Activated T-helper 1 cell treated with anti-CD3 and anti-CD28 coated beads, Interleukin-2, amount 50 U/mL, for 16 hours (primary cell): ENCODE data around the gene ELMOD3.
"Not testable (repeated sequence)": the region's sequence is repeated elsewhere in the genome, so short reads cannot be mapped to it uniquely, and the experiment has no call there.

Experiments used
- DNase-seq, 2 donors: peaks; one replicate each; pipeline ENCODE4 v3.0.0-alpha.2; 2020; ENCODE audit warnings: low read depth in 1 of 2, low spot score in 1 of 2

ELMOD3 gene

GRCh38 chr2:85422072-85422457 is 67.5 kb downstream of the ELMOD3 start:
- DNase-seq, result no peak

GRCh38 chr2:85423525-85423924 is 69.0 kb downstream of the ELMOD3 start:
- no peak for DNase-seq

DNA sequence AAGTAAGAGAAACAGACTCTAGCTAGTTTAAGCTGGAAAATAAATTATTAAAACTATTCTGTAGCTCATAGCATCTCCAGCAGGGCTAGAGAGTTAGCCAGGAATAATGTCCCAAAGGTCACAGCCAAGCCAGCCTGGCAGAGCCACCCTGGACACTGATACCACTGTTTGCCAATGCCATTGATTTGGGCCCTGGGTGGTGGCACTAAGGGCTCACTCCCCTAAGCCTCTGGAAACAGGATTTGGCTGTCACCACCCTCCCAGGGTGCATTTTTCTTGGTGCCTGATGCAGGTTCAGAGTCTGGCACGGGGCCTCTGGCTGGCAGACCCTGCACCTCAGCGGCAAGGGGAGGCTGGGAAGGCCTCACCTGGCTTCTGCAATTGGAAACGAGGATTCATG is 71.0 kb downstream of the ELMOD3 start:
- DNase-seq, result no peak

DNA sequence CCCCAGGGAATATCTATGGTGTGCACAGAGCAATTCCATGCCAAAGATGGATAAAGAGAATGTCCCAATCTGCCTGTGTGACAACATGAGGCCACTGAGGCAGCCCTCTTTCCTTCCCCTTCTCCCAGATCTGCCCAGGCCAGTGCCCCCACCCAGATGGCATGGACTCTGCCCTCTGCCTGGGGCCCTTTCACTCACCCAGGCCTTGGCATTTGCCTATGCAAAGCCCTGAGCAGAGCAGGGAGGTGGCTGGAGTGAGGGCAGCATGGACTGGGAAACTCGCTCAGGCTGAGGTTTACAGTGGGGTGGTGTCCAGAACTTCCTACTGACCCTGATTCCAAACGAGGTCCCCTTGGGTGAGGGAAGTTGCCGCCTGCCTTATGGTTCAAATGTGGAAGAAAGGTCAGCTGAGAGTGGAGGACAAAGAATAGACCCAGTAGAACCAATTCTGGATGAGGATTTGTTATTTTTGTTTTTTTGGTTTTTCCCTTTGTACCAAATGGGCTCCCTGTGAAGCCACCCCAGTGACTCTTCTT is 72.8 kb downstream of the ELMOD3 start:
- no peak for DNase-seq

DNA sequence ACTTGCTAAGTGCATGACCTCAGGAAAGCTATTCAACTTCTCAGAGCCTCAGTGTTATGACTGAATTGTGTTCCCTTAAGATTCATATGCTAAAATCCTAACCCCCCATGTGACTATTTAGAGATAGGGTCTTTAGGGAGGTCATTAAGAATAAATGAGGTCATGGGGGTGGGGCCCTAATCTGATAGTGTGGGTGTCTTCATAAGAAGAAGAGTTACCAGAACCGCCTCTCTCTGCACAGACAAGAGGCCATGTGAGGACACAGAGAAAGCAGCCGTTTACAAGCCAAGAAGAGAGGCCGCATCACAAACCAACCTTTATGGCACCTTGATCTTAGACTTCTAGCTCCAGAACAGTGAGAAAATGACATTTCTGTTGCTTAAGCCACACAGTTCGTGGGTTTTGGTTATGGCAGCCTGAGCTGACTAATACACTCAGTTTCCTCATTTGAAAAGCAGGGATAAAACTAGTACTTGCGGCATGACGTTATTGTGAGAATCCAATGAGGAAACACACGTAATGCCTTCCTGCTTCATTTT is 73.8 kb downstream of the ELMOD3 start:
- no peak for DNase-seq

GRCh38 chr2:85429213-85429923 is 74.8 kb downstream of the ELMOD3 start:
- DNase-seq, result no peak

DNA sequence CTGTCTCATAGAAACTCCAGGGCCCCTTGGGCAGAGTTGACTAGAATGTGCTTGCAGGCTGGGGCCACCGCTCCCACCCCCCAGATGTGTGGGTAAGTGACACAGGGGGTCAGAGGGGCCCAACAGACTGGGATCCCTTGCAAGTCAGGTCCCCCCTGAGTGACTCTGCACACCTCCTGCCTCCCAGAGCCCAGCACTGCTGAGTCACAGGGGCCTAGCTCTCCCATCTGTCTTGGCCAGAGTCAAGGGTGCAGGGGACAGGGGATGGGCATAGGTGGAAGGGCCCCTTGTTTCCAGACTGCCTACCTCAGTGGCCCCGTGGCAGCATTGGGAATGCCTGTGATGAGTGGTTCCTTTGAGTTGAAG is 75.3 kb downstream of the ELMOD3 start:
- DNase-seq, result no peak

GRCh38 chr2:85430752-85431569 is 76.4 kb downstream of the ELMOD3 start:
- DNase-seq, result no peak

DNA sequence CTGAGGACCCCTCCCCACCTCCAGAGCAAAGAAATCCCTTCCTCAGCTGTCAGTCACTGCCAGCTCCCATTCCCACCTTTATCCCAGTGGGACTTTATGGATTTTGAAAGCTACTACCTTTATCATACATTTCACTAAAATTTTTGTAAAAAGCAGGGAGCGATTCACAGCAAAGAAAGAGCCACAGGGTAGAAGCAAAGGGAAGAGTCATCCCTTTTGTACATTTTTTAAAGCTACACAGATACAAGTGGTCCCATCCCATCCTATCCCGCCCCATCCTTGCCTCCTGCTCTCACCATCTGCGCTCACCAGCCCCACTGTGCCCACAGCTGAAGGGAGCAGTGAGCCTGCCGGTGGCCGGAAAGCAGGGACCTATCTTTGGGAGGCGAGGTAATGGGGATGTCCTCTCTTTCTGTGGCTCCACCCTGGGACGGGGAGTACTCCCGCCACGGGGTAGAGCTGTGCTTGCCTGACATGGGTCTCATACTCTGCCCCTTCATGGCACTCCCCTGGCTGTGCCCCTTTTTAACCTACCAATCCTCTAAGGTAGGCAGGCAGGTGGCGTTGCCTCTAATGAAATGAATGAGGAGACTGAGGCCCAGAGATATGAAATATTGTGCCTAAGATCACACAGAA is 77.1 kb downstream of the ELMOD3 start:
- no peak for DNase-seq

GRCh38 chr2:85433511-85434089 is 79.0 kb downstream of the ELMOD3 start:
- DNase-seq, result no peak

DNA sequence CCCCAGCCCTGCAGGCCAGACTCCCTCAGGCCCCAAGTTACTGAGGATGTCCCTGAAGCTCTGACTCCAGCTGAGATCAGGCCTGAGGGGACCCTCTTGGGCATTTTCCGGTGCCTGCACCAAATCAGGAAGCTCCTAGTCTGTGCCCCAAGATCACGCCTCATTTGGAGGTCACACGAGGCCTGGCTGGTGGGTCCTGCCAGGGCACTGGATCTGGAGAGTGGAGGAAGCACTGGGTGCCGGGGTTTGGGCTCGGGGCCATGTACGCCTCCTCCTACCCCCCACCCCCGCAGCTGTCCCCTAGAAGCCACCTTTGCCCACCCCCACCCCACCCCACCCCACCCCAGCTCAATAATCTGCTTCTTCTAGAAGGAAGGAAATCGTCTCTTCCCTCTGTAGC is 80.1 kb downstream of the ELMOD3 start:
- no peak for DNase-seq

GRCh38 chr2:85435220-85435958 is 80.8 kb downstream of the ELMOD3 start:
- no peak for DNase-seq

DNA sequence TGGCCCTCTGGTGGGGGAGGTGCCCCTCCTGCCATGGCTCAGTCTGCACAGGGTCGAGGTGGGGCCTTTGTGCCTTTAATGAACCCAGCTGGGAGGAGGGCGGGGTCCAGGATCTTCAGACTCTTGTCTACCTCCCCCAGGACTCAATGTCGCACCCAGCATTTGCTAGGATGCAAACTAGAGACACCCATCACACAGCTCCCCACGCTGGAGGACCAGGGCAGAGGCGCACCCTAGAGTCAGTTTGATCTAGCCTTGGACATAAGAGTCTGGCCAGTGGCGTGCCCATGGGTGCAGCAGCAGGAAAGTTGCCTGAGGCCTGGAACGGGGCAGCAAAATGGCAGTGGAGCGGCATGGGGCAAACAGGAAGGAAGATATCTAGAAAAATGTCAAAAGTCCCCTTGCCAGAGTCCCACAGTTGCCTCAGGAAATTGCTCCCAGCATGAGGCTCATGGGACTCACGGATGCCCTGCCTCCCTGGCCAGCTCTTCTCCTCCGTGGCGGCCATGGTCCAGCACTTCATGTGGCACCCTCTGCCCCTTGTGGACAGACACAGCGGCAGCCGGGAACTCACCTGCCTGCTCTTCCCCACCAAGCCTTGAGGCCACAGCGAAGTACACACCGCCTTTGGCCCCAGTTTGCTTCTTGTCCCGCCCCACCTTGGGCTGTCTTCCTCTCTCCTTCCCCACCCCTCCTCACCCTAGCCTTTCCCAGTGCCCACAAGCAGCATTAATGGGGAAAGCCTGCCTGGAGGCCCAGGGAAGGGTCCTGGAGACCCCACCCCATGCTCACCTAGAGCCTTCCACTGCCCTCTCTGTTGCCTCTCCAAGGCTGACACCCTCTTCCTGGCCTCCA is 81.6 kb downstream of the ELMOD3 start:
- no peak for DNase-seq

DNA sequence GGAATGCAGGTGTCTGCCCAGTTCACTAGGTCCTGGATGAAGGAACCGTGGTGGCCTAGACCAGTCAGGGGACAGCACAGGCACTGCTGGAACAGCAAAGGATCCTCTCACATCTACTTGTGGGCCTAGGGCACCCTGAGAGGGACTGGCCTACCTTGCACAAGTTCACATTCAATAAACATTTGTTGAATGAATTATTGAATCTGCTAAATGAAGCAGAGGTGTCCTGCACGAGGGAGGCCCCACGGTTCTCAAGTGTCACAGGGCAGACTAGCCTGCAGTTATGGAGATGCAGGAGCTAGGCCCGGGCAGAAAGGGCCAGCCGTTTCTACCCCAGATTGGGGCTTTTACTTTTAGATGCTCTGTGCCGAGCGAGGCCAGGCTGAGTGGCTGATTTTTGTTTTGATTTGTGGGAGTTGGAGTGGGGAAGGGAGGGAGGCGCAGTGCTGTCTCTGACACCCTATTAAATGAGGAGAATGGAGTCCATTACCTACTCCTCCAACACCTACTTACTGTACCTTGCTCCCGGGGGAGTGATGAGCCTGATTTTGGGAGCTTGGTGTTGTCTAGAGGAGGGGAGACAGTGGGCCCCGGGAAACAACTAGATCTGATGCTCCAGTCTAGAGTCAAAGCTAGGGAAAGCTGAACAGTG is 82.4 kb downstream of the ELMOD3 start:
- DNase-seq, result no peak

- DNase-seq, result peak; percentile 46 to 62
Observed at GRCh38 chr2:85437488-85438200, 83.1 kb downstream of the ELMOD3 start.

- no peak for DNase-seq
Observed at GRCh38 chr2:85438201-85439024, 83.8 kb downstream of the ELMOD3 start.

- no peak for DNase-seq
Observed at GRCh38 chr2:85439025-85439472, 84.5 kb downstream of the ELMOD3 start.

- not testable (repeated sequence) for DNase-seq
Observed at GRCh38 chr2:85439569-85439968, 85.0 kb downstream of the ELMOD3 start.
